GM12878 (cell line): ENCODE measurements around the gene COL4A2. TPM values are rescaled to one million over a fixed set of nuclear protein-coding genes. Genes with fewer than 3 reads are reported as not detected.

Experiments
- ATAC-seq: fragments of 200-7000 bp; cut with Tn5 transposase; 3 replicates; pipeline ENCODE4 v1.9.1; 2020; ENCODE audit warnings: mild to moderate bottlenecking, moderate library complexity
- BruUV-seq: library from RNA; stranded (reverse); fragments of 400-500 nt; replicated peaks from 2 replicates; lab custom pipeline; 2021; lab: Mats Ljungman, UMichigan
- CTCF ChIA-PET: fragments of 300-600 bp; sonication (Branson Sonifier 250); formaldehyde crosslinking; extraction: SDS; loops from one replicate; lab custom pipeline; 2021; ENCODE audit warnings: inconsistent platforms; lab: Yijun Ruan, JAX
- POLR2A ChIA-PET: fragments of 350-600 bp; formaldehyde crosslinking; extraction: SDS; loops from one replicate; lab custom pipeline; 2021; ENCODE audit warnings: inconsistent platforms; lab: Charles Lee
- RAD21 ChIA-PET: fragments of 300-600 bp; sonication (Branson Sonifier 250); formaldehyde crosslinking; loops from one replicate; lab custom pipeline; 2023; ENCODE audit warnings: antibody characterized with exemption; ENCODE audit not compliant: unreplicated experiment; lab: Charles Lee
- SMC1A ChIA-PET: fragments of 300-600 bp; sonication (Branson Sonifier 250); formaldehyde crosslinking; loops from one replicate; lab custom pipeline; 2023; ENCODE audit not compliant: unreplicated experiment, uncharacterized antibody; lab: Charles Lee
- DNase-seq: peaks from one replicate; pipeline ENCODE4 v3.0.0-alpha.2; 2011; ENCODE audit warnings: low read depth, low spot score
- FAIRE-seq: peaks from 3 replicates; lab custom pipeline; 2011; peaks lifted over from hg19 to GRCh38; lab: Jason Lieb, UNC
- H2AFZ ChIP-seq: 2 replicates; pipeline ENCODE4 v1.6.0; 2011; ENCODE audit warnings: low read depth, low read length, control low read depth; ENCODE audit not compliant: control insufficient read depth
- H3K27ac ChIP-seq: 2 replicates; pipeline ENCODE4 v1.5.1; 2011; ENCODE audit warnings: control low read depth; ENCODE audit not compliant: control insufficient read depth, insufficient read depth
- H3K27me3 ChIP-seq, 2 experiments: replicated peaks in 1 of 2; 2 replicates each; pipeline versions ENCODE4 v1.6.0 to v1.6.1; 2011; ENCODE audit warnings: low read length in 1 of 2; ENCODE audit not compliant: control insufficient read depth in 2 of 2, insufficient read depth in 2 of 2
- H3K36me3 ChIP-seq, 2 experiments: 2 replicates each; pipeline ENCODE4 v1.5.1; 2011; ENCODE audit warnings: low read length in 1 of 2; ENCODE audit not compliant: control insufficient read depth in 2 of 2, insufficient read depth in 2 of 2
- H3K4me1 ChIP-seq: 2 replicates; pipeline ENCODE4 v1.6.1; 2011; ENCODE audit warnings: mild to moderate bottlenecking, low read length, moderate library complexity, mixed read lengths; ENCODE audit not compliant: control insufficient read depth, insufficient read depth
- H3K4me2 ChIP-seq: 2 replicates; pipeline ENCODE4 v1.6.0; 2011; ENCODE audit warnings: control low read depth; ENCODE audit not compliant: control insufficient read depth, insufficient read depth
- H3K4me3 ChIP-seq: fragments of 200-600 bp; sonication (generic); 2 replicates; pipeline ENCODE4 v1.5.1; 2016
- H3K79me2 ChIP-seq: 2 replicates; pipeline ENCODE4 v1.6.0; 2011; ENCODE audit warnings: low read length; ENCODE audit not compliant: control insufficient read depth, insufficient read depth
- H3K9ac ChIP-seq: 2 replicates; pipeline ENCODE4 v1.8.0; 2011; ENCODE audit warnings: low read length, control low read depth, mixed read lengths; ENCODE audit not compliant: control insufficient read depth, insufficient read depth
- H3K9me3 ChIP-seq: replicated peaks from 3 replicates; pipeline ENCODE4 v1.5.1; 2011; ENCODE audit warnings: mild to moderate bottlenecking, low read length; ENCODE audit not compliant: control insufficient read depth, insufficient read depth
- H4K20me1 ChIP-seq: 2 replicates; pipeline ENCODE4 v1.6.0; 2011; ENCODE audit not compliant: control insufficient read depth, insufficient read depth
- BHLHE40 ChIP-seq, 2 experiments: fragments of 450-650 bp in 1 of 2; IDR thresholded peaks; 2 replicates each; pipeline ENCODE4 v1.6.1; 2011 to 2017; ENCODE audit warnings: low read depth in 2 of 2, borderline replicate concordance in 1 of 2, improper control_type of control experiment in 1 of 2, low read length in 1 of 2, mild to moderate bottlenecking in 1 of 2
- BMI1 ChIP-seq: fragments of 450-650 bp; IDR thresholded peaks from 2 replicates; pipeline ENCODE4 v1.6.1; 2016; ENCODE audit warnings: mild to moderate bottlenecking, moderate library complexity, borderline replicate concordance
- CBFB ChIP-seq: IDR thresholded peaks from 2 replicates; pipeline ENCODE4 v1.6.1; 2016; ENCODE audit warnings: antibody characterized with exemption, low read depth
- CHD4 ChIP-seq: fragments of 200-600 bp; sonication (generic); IDR thresholded peaks from 2 replicates; pipeline ENCODE4 v1.6.1; 2016; ENCODE audit warnings: mild to moderate bottlenecking
- EGR1 ChIP-seq, 2 experiments: IDR thresholded peaks; 1 replicate in 1 of 2; 2 replicates in 1 of 2; pipeline ENCODE4 v1.6.1; 2011 to 2012; ENCODE audit warnings: low read depth in 2 of 2, low read length in 2 of 2, borderline replicate concordance in 1 of 2, mild to moderate bottlenecking in 1 of 2, moderate library complexity in 1 of 2
- FOXK2 ChIP-seq: fragments of 450-650 bp; IDR thresholded peaks from 2 replicates; pipeline ENCODE4 v1.6.1; 2017; ENCODE audit warnings: mild to moderate bottlenecking, moderate library complexity
- JUND ChIP-seq: IDR thresholded peaks from 2 replicates; pipeline ENCODE4 v1.6.1; 2012; ENCODE audit warnings: low read depth, mild to moderate bottlenecking, low read length, improper control_type of control experiment, moderate library complexity
- MTA2 ChIP-seq: fragments of 450-650 bp; IDR thresholded peaks from 2 replicates; pipeline ENCODE4 v1.6.1; 2016; ENCODE audit warnings: low read depth, mild to moderate bottlenecking, moderate library complexity
- MYC ChIP-seq: IDR thresholded peaks from 2 replicates; pipeline ENCODE4 v1.6.1; 2011; ENCODE audit warnings: mild to moderate bottlenecking, low read length, moderate library complexity, inconsistent platforms; ENCODE audit not compliant: insufficient read depth, insufficient replicate concordance, insufficient read length, severe bottlenecking
- POLR2A ChIP-seq: IDR thresholded peaks from 2 replicates; pipeline ENCODE4 v1.6.1; 2011; ENCODE audit warnings: low read depth, mild to moderate bottlenecking, low read length
- POLR2AphosphoS2 ChIP-seq: IDR thresholded peaks from 2 replicates; pipeline ENCODE4 v1.6.1; 2011; ENCODE audit warnings: low read depth, mild to moderate bottlenecking, low read length, improper control_type of control experiment, moderate library complexity
- STAT1 ChIP-seq: fragments of 450-650 bp; conservative IDR thresholded peaks from 2 replicates; pipeline ENCODE4 v1.6.1; 2014; ENCODE audit warnings: antibody characterized with exemption, mild to moderate bottlenecking
- SUZ12 ChIP-seq: fragments of 200-600 bp; sonication (generic); IDR thresholded peaks from one replicate; pipeline ENCODE4 v1.6.1; 2018; ENCODE audit warnings: antibody characterized with exemption, mild to moderate bottlenecking; ENCODE audit not compliant: unreplicated experiment
- TCF12 ChIP-seq: IDR thresholded peaks from 2 replicates; pipeline ENCODE4 v1.6.1; 2011; ENCODE audit warnings: low read depth, mild to moderate bottlenecking, low read length
- WGBS: methylation state at CpG from one replicate; pipeline ENCODE4 v1.1.6; 2016; ENCODE audit warnings: low lambda C conversion rate; ENCODE audit not compliant: insufficient replicate concordance, insufficient coverage; ENCODE audit errors: missing lambda C conversion rate; 5-methylcytosine and 5-hydroxymethylcytosine counted together
- in situ Hi-C: fragments of 300-500 bp; cut with MboI; formaldehyde crosslinking; loops from 9 replicates; pipeline ENCODE4 v1.14.3; 2018; ENCODE audit warnings: mixed read lengths
- intact Hi-C: fragments of 100-400 bp; cut with micrococcal nuclease; formaldehyde crosslinking; loops from one replicate; pipeline ENCODE4 v1.14.2; 2022; ENCODE audit not compliant: unreplicated experiment
- polyA plus RNA-seq, 11 experiments: library from polyadenylated mRNA; depleted of rRNA in 4 of 11; unstranded in 6 of 11; stranded (reverse) in 5 of 11; fragments of >200 nt; fragmentation: Nextera tagmentation in 4 of 11; fragmentation: Illumina TruSeq in 1 of 11; extraction: Ambion mirVana in 4 of 11; extraction: Trizol in 1 of 11; gene quantifications; 1 replicate in 1 of 11; 2 replicates in 10 of 11; pipeline versions ENCODE4 v1.2.1 to v1.2.3, GENCODE V29; 2011 to 2016; ENCODE audit warnings: inconsistent platforms in 2 of 11, missing spikeins in 2 of 11, low read depth in 1 of 11
- total RNA-seq, 4 experiments: library from RNA; depleted of rRNA in 3 of 4; stranded (reverse); fragments of >200 nt in 3 of 4; fragmentation: Illumina TruSeq in 1 of 4; extraction: Trizol in 1 of 4; gene quantifications; 2 replicates each; pipeline versions ENCODE4 v1.2.1 to v1.2.3, GENCODE V29; 2013 to 2021
- TF ChIP-seq, protein P1 (sequence below): IDR thresholded peaks from 2 replicates; pipeline ENCODE4 v1.6.1; 2011; ENCODE audit warnings: mild to moderate bottlenecking, low read depth, low read length, moderate library complexity; ENCODE audit not compliant: insufficient replicate concordance
- TF ChIP-seq, protein P2 (sequence below): IDR thresholded peaks from 2 replicates; pipeline ENCODE4 v1.6.1; 2011; ENCODE audit warnings: low read depth, mild to moderate bottlenecking, low read length, moderate library complexity, borderline replicate concordance; ENCODE audit errors: extremely low read depth
- TF ChIP-seq, protein P3 (sequence below): IDR thresholded peaks from 2 replicates; pipeline ENCODE4 v1.6.1; 2011; ENCODE audit warnings: low read depth, low read length, improper control_type of control experiment, borderline replicate concordance

COL4A2 gene
- total and polyA plus RNA-seq, 10 of the 15 experiments (the other 5 are each of a cell fraction or from before 2014, with no cell fraction given): 0.16 to 1.6 (median 0.62) TPM; not detected in 3

DNA sequence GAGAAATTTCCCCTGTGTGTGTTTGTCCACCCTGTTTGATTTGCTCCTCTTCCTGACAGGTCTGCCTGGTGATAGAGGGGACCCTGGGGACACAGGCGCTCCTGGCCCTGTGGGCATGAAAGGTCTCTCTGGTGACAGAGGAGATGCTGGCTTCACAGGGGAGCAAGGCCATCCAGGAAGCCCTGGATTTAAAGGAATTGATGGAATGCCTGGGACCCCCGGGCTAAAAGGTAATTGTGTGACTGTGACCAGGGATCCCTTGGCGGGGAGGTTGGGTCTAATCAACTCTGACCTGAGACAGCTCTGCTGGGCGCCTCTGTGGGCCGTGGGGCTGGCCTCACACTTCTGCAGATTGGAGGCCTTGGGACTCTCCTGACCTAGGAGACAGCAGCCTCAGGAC lies 173.1 kb downstream of the COL4A2 start:
- intact Hi-C loops: no loop called here
- ChIA-PET POLR2A (no interaction called here), CTCF (interaction anchor here (1.5 kb wide), 1 partner anchor 25 kb away, joined by 9 read pairs; no protein-coding TSS in a partner anchor), SMC1A (no interaction called here), RAD21 (no interaction called here)
- Histone ChIP-seq H3K36me3 (no peaks in the 10 kb centered on the region), H3K79me2 (no peaks in the 10 kb centered on the region), H3K4me2 (no peak overlapping the region), H3K9ac (no peak overlapping the region), H3K4me3 (no peak overlapping the region), H4K20me1 (no peaks in the 10 kb centered on the region), H3K27me3 (peaks cover 1 to 8% of the 10 kb centered on the region in 2 experiments; a peak in 3 of 4 replicates), H3K27ac (no peak overlapping the region), H2AFZ (no peak overlapping the region), H3K4me1 (peaks cover 4% of the 10 kb centered on the region; the same call in 1 of the 2 replicates), H3K9me3 (no peaks in the 10 kb centered on the region)
- no peak for DNase-seq
- in situ Hi-C loops: no loop called here
- BruUV-seq: no TSS peak
- ATAC-seq: no peak
- 33% methylated on average over 5 of the region's 5 CpGs for WGBS
- TF ChIP-seq, protein P1, sequence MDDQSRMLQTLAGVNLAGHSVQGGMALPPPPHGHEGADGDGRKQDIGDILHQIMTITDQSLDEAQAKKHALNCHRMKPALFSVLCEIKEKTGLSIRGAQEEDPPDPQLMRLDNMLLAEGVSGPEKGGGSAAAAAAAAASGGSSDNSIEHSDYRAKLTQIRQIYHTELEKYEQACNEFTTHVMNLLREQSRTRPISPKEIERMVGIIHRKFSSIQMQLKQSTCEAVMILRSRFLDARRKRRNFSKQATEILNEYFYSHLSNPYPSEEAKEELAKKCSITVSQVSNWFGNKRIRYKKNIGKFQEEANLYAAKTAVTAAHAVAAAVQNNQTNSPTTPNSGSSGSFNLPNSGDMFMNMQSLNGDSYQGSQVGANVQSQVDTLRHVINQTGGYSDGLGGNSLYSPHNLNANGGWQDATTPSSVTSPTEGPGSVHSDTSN: no peak
- TF ChIP-seq, protein P2, sequence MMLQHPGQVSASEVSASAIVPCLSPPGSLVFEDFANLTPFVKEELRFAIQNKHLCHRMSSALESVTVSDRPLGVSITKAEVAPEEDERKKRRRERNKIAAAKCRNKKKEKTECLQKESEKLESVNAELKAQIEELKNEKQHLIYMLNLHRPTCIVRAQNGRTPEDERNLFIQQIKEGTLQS: no peak
- TF ChIP-seq POLR2A: no peak
- no peak for TF ChIP-seq POLR2AphosphoS2
- TF ChIP-seq EGR1 (IDR thresholded peaks at IDR 0.05; ENCODE audit: borderline replicate concordance in 1 of 2, low read depth in 2 of 2, low read length in 2 of 2): no peak
- TF ChIP-seq CHD4: no peak
- no peak for TF ChIP-seq BHLHE40 (IDR thresholded peaks at IDR 0.05; ENCODE audit: borderline replicate concordance in 1 of 2, low read depth in 2 of 2, low read length in 1 of 2)
- TF ChIP-seq CBFB: no peak
- no peak for TF ChIP-seq TCF12
- TF ChIP-seq JUND: no peak
- no peak for TF ChIP-seq MYC
- TF ChIP-seq MTA2: no peak
- TF ChIP-seq FOXK2: no peak
- TF ChIP-seq SUZ12: no peak
- TF ChIP-seq STAT1: no peak
- TF ChIP-seq, protein P3, sequence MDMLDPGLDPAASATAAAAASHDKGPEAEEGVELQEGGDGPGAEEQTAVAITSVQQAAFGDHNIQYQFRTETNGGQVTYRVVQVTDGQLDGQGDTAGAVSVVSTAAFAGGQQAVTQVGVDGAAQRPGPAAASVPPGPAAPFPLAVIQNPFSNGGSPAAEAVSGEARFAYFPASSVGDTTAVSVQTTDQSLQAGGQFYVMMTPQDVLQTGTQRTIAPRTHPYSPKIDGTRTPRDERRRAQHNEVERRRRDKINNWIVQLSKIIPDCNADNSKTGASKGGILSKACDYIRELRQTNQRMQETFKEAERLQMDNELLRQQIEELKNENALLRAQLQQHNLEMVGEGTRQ: no peak
- no peak for TF ChIP-seq BMI1
- no peak for FAIRE-seq
